Mesenchymal stem cell (in vitro differentiated cells and primary cell): ENCODE results near the gene EEIG1.
A peak's percentile ranks its signal among the peaks of the same experiment; 100 is the strongest.

ENCODE experiments used
- DNase-seq: peaks from one replicate; pipeline ENCODE4 v3.0.0-alpha.2; 2013
- H2AFZ ChIP-seq: one replicate; pipeline ENCODE4 v1.6.1; 2013; ENCODE audit warnings: low read depth, mild to moderate bottlenecking, control low read depth, inconsistent platforms, low read length, moderate library complexity
- H2AK5ac ChIP-seq: 2 replicates; pipeline ENCODE4 v1.6.1; 2013; ENCODE audit warnings: low read length, moderate library complexity, mild to moderate bottlenecking, inconsistent platforms; ENCODE audit not compliant: severe bottlenecking
- H2BK120ac ChIP-seq: one replicate; pipeline ENCODE4 v1.6.1; 2013; ENCODE audit warnings: low read depth, mild to moderate bottlenecking, inconsistent platforms, low read length, moderate library complexity
- H2BK12ac ChIP-seq, 2 experiments: one replicate each; pipeline ENCODE4 v1.6.1; 2013; ENCODE audit warnings: inconsistent platforms in 2 of 2, low read length in 2 of 2, mild to moderate bottlenecking in 2 of 2, moderate library complexity in 2 of 2, control low read depth in 1 of 2
- H2BK15ac ChIP-seq: one replicate; pipeline ENCODE4 v1.6.1; 2013; ENCODE audit warnings: mild to moderate bottlenecking, low read depth, inconsistent platforms; ENCODE audit not compliant: poor library complexity, severe bottlenecking
- H2BK5ac ChIP-seq: 2 replicates; pipeline ENCODE4 v1.6.1; 2013; ENCODE audit warnings: low read depth, mild to moderate bottlenecking, low read length, control low read depth, inconsistent platforms; ENCODE audit not compliant: poor library complexity, severe bottlenecking
- H3K14ac ChIP-seq, 2 experiments: one replicate each; pipeline ENCODE4 v1.6.1; 2013; ENCODE audit warnings: inconsistent platforms in 2 of 2, low read length in 2 of 2, control low read depth in 1 of 2, mild to moderate bottlenecking in 1 of 2, moderate library complexity in 1 of 2
- H3K18ac ChIP-seq, 2 experiments: one replicate each; pipeline ENCODE4 v1.6.1; 2013; ENCODE audit warnings: inconsistent platforms in 2 of 2, low read length in 2 of 2, control low read depth in 1 of 2, low read depth in 1 of 2, mild to moderate bottlenecking in 1 of 2
- H3K23ac ChIP-seq, 2 experiments: one replicate each; pipeline ENCODE4 v1.6.1; 2013; ENCODE audit warnings: inconsistent platforms in 2 of 2, low read length in 2 of 2, mild to moderate bottlenecking in 2 of 2, moderate library complexity in 2 of 2, control low read depth in 1 of 2
- H3K27ac ChIP-seq: 2 replicates; pipeline ENCODE4 v1.5.1; 2013; ENCODE audit warnings: mild to moderate bottlenecking, moderate library complexity, low read length, control low read depth, inconsistent platforms; ENCODE audit not compliant: poor library complexity, severe bottlenecking
- H3K27me3 ChIP-seq, 2 experiments: 2 replicates each; pipeline versions ENCODE4 v1.6.1 to v1.7.0; 2013; ENCODE audit warnings: low read length in 2 of 2, mild to moderate bottlenecking in 2 of 2, moderate library complexity in 2 of 2, control low read depth in 1 of 2, inconsistent platforms in 1 of 2; ENCODE audit not compliant: control insufficient read depth in 1 of 2, insufficient read depth in 1 of 2
- H3K36me3 ChIP-seq, 2 experiments: 2 replicates each; pipeline versions ENCODE4 v1.6.1 to v1.7.0; 2013; ENCODE audit warnings: low read length in 2 of 2, control low read depth in 1 of 2, inconsistent platforms in 1 of 2, low read depth in 1 of 2, mild to moderate bottlenecking in 1 of 2; ENCODE audit not compliant: insufficient read depth in 2 of 2, control insufficient read depth in 1 of 2
- H3K4ac ChIP-seq, 2 experiments: one replicate each; pipeline ENCODE4 v1.6.1; 2013; ENCODE audit warnings: inconsistent platforms in 2 of 2, low read length in 2 of 2, mild to moderate bottlenecking in 2 of 2, moderate library complexity in 2 of 2, control low read depth in 1 of 2, low read depth in 1 of 2
- H3K4me1 ChIP-seq: 2 replicates; pipeline ENCODE4 v1.6.1; 2013; ENCODE audit warnings: low read depth, low read length, control low read depth; ENCODE audit not compliant: control insufficient read depth, insufficient read depth
- H3K4me2 ChIP-seq: 2 replicates; pipeline ENCODE4 v1.6.1; 2013; ENCODE audit warnings: low read length, mild to moderate bottlenecking, inconsistent platforms; ENCODE audit not compliant: poor library complexity, severe bottlenecking
- H3K4me3 ChIP-seq, 2 experiments: 2 replicates each; pipeline versions ENCODE4 v1.5.1 to v1.7.0; 2013; ENCODE audit warnings: low read length in 2 of 2, mild to moderate bottlenecking in 2 of 2, control low read depth in 1 of 2, low read depth in 1 of 2; ENCODE audit not compliant: insufficient read depth in 1 of 2
- H3K79me1 ChIP-seq: replicated peaks from 2 replicates; pipeline ENCODE4 v1.6.1; 2013; ENCODE audit warnings: mild to moderate bottlenecking, control low read depth, low read length, inconsistent platforms; ENCODE audit not compliant: poor library complexity, severe bottlenecking
- H3K9ac ChIP-seq: 2 replicates; pipeline ENCODE4 v1.7.0; 2013; ENCODE audit warnings: mild to moderate bottlenecking, low read length, moderate library complexity
- H3K9me3 ChIP-seq: 2 replicates; pipeline ENCODE4 v1.7.0; 2013; ENCODE audit warnings: mild to moderate bottlenecking, low read length; ENCODE audit not compliant: control insufficient read depth
- H4K8ac ChIP-seq: one replicate; pipeline ENCODE4 v1.6.1; 2013; ENCODE audit warnings: inconsistent platforms, mild to moderate bottlenecking, low read length, moderate library complexity
- H4K91ac ChIP-seq: one replicate; pipeline ENCODE4 v1.6.1; 2013; ENCODE audit warnings: mild to moderate bottlenecking, low read length, inconsistent platforms
- whole genome bisulfite sequencing: methylation state at CpG from one replicate; pipeline ENCODE4 v1.1.7; 2013; ENCODE audit warnings: mixed read lengths; 5-methylcytosine and 5-hydroxymethylcytosine counted together

Gene EEIG1

GRCh38 chr9:127970401-127971313, 10.1 kb downstream of the EEIG1 start:
- Histone ChIP-seq H3K79me1 (peaks cover 54% of the 10 kb centered on the region), H3K4me2 (no peak overlapping the region), H3K27me3 (no peaks in the 10 kb centered on the region), H2BK15ac (no peak overlapping the region), H2AK5ac (peak overlapping the region; percentile 37), H4K8ac (no peak overlapping the region), H2BK5ac (no peak overlapping the region), H2BK12ac (peak overlapping the region; percentile 20 to 70), H3K9me3 (no peaks in the 10 kb centered on the region), H3K18ac (peak overlapping the region; percentile 16 to 76), H3K4me1 (peaks cover 79% of the 10 kb centered on the region), H3K14ac (peak overlapping the region in 1 of 2 experiments; percentile 85), H3K27ac (no peak overlapping the region), H3K4ac (peak overlapping the region; percentile 3 to 62), H3K9ac (no peak overlapping the region), H2AFZ (no peak overlapping the region), H2BK120ac (peak overlapping the region; percentile 20), H3K23ac (peak overlapping the region in 1 of 2 experiments; percentile 36), H4K91ac (peak overlapping the region; percentile 55), H3K36me3 (no peaks in the 10 kb centered on the region), H3K4me3 (no peak overlapping the region)
- no peak for DNase-seq
- WGBS = 68% methylated on average over 16 of the region's 16 CpGs

DNA sequence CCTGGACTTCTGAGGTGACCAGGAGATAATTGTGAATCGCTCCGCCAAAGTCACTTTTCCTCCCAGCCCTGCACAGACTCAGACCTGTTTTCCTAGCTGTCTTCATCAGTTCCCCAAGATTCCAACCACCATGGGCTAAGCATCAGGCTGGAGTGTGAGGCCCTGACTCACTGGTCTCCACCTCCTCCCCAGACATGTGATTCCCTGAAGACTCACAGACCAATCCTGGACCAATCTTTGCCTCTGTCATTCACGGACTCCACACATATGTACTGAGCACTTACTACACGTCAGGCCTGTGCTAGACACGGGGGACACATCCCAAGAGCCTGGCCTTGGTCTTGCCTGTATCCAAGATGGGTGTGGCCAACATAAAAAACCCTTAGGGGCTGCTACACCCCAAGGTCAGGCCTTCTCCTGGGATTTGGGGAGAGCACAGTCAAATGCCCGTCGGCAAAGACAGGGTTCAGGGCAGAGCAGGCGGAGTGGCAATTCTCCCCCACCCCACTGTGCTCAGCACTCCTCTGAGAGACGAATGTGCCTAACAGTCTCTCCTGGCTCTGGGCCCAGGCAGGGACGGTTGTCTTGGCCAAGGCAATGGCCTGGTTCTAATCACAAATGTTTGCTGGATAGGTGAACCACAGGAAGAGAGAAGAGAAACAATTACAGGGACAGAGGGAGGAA, 11.9 kb downstream of the EEIG1 start:
- no peak overlapping the region for H3K27ac ChIP-seq
- H2BK120ac ChIP-seq = peak overlapping the region; percentile 86
- no peak overlapping the region for H3K4me2 ChIP-seq
- H3K18ac ChIP-seq = peak overlapping the region; percentile 87 to 95
- peak overlapping the region; percentile 91 to 96 for H2BK12ac ChIP-seq
- peak overlapping the region in 1 of 2 experiments; percentile 41 for H3K4me3 ChIP-seq
- 62% methylated on average over 9 of the region's 10 CpGs for WGBS
- peaks cover 55% of the 10 kb centered on the region for H3K79me1 ChIP-seq
- H2AFZ ChIP-seq = no peak overlapping the region
- H4K8ac ChIP-seq = peak overlapping the region; percentile 96
- H3K23ac ChIP-seq = peak overlapping the region in 1 of 2 experiments; percentile 47
- peaks cover 74% of the 10 kb centered on the region for H3K4me1 ChIP-seq
- H3K9me3 ChIP-seq = no peaks in the 10 kb centered on the region
- H3K4ac ChIP-seq = peak overlapping the region; percentile 67 to 97
- H3K36me3 ChIP-seq = peaks cover 0 to 6% of the 10 kb centered on the region in 2 experiments
- H2BK5ac ChIP-seq = no peak overlapping the region
- peak overlapping the region; percentile 71 for H2BK15ac ChIP-seq
- peak overlapping the region; percentile 95 for H4K91ac ChIP-seq
- H2AK5ac ChIP-seq = peak overlapping the region; percentile 63
- H3K27me3 ChIP-seq = no peaks in the 10 kb centered on the region
- DNase-seq = peak; percentile 94
- H3K9ac ChIP-seq = peak overlapping the region; percentile 70
- peak overlapping the region in 1 of 2 experiments; percentile 57 for H3K14ac ChIP-seq

GRCh38 chr9:127968042-127968441, 12.7 kb downstream of the EEIG1 start:
- Histone ChIP-seq H3K4me2 (no peak overlapping the region), H3K14ac (peak overlapping the region in 1 of 2 experiments; percentile 57), H3K27ac (no peak overlapping the region), H3K9me3 (no peaks in the 10 kb centered on the region), H3K79me1 (peaks cover 55% of the 10 kb centered on the region), H3K27me3 (no peaks in the 10 kb centered on the region), H3K4ac (peak overlapping the region; percentile 67 to 89), H3K4me1 (peaks cover 73% of the 10 kb centered on the region), H3K4me3 (peak overlapping the region in 1 of 2 experiments; percentile 41), H2AK5ac (peak overlapping the region; percentile 8), H3K36me3 (peaks cover 0 to 6% of the 10 kb centered on the region in 2 experiments), H3K18ac (peak overlapping the region; percentile 25 to 87), H2BK12ac (peak overlapping the region; percentile 4 to 96), H3K9ac (peak overlapping the region; percentile 53), H2BK120ac (peak overlapping the region; percentile 13), H3K23ac (peak overlapping the region in 1 of 2 experiments; percentile 42), H2AFZ (no peak overlapping the region), H4K8ac (peak overlapping the region; percentile 33), H2BK15ac (peak overlapping the region; percentile 52), H2BK5ac (no peak overlapping the region), H4K91ac (peak overlapping the region; percentile 88)
- peak; percentile 63 for DNase-seq
- WGBS = 100% methylated on average over 1 of the region's 3 CpGs
